Mesenteric fat pad (tissue), 1 donor: Measurements from ENCODE around the gene RAD51. TPM values are rescaled to one million over a fixed set of nuclear protein-coding genes. Genes with fewer than 3 reads are reported as not detected.

Experiments used
- DNase-seq: peaks from one replicate; pipeline ENCODE4 v3.0.0-alpha.2; 2020; ENCODE audit warnings: low spot score
- total RNA-seq: library from RNA; stranded (reverse); fragmentation: NEBNext Ultra II Directional; extraction: Animal tissue kit (Norgen Biotek cat#: 25700); gene quantifications from one replicate; pipeline ENCODE4 v1.2.1, GENCODE V29; 2021
- donor health status: DM: yes; HTN: yes; CAD: no.

The RAD51 gene
- total RNA-seq, 1 donor from 2014 or later = 0.32 TPM

DNA sequence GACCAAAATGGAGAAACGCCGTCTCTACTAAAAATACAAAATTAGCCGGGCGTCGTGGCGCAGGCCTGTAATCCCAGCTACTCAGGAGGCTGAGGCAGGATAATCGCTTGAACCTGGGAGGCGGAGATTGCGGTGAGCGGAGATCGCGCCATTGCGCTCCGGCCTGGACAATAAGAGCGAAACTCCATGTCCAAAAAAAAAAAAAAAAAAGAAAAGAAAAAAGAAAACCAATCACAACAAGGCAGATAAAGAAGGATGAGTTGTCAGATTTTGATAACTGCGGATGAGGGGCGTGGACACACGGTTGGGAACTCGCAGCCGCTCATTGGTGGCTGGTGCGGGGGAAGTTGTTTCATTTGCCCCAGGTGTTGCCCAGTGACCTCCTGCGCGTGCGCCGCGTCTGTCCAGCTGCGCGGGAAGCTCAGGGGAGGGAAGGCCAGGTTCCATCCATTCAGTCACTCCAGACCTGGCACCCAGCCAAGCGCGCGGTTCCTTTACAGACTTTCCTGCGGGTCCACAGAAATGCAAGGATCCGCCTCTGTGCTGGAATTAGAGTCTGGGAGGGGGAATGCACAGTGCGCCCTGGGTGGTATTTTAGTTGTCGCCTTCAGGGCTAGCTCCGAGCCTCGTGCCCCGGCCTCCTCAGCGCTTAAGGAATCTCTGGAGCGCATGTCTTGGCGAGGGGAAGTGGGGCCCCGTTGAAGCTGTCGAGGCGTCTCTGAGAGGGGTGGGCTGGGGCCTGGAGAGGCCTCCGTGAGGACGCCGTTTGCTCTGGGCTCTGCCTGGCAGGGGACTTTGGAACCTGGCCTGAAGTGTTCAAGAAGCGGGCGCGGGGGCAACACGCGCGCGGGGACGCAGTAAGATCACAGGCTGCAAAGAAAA, 68.2 kb downstream of the RAD51 start:
- DNase-seq = peak; percentile 92

DNA sequence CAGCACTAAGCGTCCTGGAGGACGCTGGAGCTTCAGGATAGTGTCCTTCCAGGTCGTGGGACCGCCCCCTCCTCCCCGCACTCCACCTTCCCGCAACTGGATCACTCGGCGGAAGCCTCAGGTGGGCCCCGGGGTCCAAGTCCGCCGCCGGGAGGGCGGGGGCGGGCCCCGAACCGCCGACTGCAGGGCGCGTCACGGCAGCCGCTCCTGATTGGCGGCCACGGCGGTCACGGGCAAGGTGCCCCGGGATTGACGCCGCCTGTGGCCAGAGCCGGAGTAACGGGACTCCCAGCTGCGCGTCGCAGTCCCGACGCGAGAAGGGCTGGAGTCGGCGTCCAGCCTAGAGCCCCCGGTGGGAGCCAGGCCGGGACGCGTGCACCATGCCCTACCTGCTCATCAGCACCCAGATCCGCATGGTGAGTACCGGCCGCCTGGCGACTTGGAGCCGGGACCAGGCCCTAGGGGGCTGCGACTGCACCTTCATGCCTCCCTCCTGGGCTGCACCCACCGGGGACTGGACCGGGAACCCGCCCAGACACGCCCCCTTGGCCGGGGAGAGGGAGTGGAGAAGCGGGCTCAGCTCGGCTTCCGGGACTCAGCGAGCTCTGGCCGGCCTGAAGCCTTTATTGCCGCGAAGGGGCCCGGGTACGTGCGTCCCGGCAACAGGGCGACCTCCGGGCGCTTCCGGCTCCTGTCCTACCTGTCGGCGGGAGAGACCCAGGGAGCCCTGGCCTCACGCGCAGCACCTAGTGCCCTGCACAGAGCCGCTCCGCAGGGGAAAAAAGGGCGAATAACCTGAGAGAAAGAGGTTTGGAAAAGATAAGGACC, 69.0 kb downstream of the RAD51 start, which contains the start of gene GCHFR:
Gene GCHFR, plus strand, starts transcription at position 268 of the 828 bp plus-strand sequence. Its CDS starts 113 bp downstream, at position 381.
- DNase-seq = peak; percentile 94

DNA sequence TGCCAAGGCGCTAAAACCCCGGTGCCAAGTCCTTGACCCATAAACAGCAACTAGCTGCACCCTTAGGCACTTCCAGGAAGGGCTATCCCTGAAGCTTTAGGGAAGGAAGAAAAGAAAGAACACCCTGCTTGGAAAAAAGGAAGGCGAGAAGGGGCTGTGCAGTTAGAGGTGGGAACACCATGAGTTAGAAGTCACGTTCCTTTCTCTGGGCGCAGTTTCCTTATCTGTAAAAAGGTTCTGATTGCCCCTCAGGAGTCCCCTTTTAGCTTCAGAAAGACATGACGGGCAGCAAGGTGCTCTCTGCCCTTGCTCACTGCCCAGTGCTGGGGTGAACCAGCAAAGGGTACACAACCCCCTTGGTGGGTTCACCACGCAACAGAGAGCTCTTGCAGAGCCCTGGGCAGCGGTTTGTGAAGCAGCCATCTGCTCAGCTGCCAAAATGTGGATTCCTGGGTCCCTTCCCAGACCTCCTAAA, 69.7 kb downstream of the RAD51 start:
- DNase-seq = no peak

DNA sequence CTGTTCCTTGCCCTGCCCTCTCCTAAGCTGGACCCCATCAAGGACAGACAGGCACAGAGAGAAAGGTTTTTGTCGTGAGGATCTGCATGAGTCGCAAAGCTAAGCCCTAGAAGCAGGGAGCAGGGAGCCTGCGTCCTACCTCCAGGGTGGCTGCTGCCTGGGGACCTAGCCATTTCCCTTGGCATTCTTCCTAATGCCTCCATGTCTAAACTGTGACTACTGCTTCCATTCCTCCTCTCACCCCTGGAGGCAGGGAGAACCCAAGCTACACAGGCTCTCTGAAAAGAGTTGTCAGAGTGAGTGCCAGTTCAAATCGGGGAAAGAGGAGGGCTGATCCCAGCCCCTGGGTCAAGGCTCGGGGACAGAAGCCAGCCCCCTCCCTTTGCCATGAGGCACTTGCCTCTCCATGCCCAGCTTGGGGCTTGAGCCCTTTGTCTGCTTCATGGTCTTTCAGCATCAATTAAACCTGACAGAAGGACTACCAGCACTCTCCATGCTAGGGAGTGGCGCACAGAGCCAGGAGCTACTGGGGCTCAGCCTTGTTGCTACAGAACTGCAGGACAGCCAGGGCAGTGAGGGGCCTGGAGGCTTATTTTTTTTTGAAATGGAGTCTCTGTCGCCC, 71.3 kb downstream of the RAD51 start:
- no peak for DNase-seq

DNA sequence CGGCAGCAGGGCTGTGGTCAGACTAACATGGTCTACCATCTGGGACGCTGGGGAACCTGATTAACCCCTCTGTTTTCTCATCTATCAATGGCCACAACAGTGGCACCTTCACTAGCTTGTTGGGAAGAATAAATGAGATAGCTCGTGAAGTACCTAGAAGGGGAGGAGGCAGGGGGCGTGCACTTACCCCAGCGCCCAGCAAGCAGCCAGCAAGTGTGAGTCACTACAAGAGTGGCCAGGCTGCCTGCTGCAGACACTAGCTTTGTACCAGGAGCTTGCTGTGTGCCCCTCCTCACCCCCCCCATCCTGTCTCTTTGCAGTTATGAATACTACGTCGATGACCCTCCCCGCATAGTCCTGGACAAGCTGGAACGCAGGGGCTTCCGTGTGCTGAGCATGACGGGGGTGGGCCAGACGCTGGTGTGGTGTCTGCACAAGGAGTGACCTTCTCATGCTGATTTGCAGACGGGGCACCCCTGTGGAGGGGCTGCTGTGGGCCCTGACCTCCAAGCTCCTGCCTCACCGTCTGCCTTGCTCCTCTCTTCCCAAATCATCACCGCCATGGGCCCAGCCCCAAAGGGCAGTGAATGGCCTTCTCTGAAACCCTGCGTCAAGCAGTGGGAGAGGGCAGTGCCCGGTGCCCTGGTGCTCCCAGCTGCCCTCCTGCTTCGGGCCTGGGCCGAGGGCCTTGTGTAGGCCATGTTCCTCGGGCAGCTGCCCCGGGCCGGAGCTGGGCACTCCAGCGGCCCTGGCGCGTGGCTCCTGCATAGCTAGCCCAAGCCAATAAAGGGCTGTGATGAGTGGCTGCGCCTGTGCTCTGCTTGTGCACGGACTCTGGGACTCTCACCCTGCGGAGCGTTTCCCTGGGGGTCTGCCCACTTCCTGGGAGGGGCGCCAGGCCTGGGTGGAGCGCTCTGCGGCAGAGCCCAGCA, 72.2 kb downstream of the RAD51 start:
- no peak for DNase-seq

DNA sequence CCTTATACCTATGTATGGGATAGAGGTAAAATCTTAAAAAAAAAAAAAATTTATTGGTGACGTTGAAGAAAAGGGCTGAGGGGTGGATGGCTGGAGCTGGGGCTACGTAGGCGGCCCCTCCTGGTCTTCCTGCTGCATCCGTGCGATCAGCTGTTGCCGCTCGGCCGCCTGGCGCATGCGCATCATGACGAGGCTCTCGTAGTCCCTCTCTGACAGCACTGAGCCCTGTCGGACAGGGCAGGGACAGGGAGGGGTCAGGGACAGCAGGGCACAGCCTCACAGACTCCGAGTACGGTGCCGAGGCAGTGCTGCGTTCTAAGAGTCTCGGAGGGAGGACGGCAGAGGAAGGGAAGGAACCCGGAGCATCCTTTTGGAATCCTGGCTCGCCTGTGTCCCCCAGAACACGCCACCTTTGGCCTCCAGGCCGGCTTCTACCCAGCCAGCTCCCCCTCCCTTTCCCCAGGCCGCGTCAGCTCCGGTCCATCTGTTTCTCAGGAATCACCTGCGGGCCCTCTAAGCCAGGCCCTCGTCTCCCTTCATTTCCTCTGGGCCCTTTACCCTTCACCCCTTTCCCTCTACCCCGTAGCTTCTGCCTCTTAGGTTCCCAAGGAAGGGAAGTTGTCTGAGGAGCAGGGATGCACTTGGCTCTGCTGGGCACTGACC, 73.0 kb downstream of the RAD51 start:
- no peak for DNase-seq

DNA sequence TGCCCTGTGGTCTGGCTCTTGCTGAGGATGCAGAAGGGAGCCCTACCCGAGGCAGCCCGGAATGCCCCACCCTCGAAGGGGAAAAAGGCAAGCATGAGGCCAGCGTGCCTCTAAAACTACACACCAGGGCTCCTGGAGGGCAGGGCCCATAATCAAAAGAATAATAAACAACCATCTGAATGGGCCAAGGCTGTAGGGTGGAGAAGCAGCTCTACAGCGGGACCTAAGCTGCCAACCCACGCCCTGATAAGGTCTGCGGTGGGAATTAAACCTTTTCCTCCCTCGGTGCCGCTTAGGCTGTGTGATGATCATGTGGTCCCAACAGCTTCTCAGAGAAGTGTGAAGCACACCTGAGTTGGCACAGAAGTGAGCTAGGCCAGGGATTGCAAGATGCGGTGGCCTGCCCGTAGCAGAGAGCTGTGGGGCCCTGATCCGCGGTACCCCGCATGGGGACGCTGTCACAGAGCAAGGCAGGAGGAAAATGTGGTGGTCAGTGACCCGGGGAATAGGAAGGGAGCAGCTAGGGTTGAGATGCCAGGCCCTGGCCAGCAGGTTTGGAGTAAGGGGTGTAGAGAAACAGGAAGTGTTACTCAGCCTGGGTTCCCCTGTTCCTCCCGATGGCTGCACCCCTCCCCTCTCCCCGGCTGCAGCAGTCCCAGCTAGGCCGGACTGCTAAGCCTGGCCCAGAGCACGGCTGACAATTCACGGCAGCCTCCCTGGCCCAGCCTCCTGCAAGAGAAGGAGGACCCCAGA, 73.7 kb downstream of the RAD51 start:
- DNase-seq = no peak

DNA sequence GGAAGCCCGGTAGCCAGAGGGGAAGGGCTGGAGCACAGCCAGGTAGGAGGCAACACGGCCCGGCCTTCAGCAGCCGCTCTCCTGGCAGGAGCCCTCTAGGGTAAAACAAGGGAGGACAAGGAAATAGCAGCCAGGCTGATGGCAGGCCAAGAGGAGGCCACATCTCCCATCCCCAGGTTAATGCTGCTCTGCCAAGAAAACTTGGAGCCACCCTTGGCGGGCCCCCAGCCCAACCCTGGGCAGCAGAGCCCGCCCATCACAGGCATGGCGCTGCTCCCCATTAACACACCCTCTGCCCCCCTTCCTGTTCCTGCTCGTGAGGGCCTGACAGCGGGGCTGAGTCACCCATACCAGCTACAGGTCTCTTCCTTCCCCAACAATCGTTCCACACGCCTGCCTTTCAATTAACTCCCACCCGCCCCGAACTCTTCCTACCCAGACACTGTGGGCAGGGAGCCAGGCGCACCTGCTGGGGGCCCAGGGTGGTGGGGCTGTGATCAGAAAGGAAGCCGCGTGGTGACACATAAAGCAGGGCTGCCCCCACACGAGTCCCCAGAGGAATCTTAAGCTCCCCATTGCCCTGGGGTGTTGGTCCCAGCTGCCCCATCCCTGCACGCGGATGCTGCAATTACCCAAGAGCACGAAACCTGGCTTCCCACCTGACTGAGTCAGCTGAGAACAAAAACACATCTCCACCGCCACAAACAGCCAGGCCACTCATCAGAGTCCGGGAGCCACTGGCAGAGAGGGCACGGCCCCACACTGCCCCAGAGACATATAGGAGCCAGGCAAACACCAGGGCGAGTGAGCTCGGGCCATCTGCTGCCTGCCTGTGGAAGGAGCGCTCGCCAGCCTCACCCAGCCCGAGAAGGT, 74.5 kb downstream of the RAD51 start, which contains the start of gene C15orf62:
Gene C15orf62, plus strand, starts transcription at position 707 of the 873 bp plus-strand sequence. CDS start 516 bp downstream, outside the sequence.
- DNase-seq = no peak

DNA sequence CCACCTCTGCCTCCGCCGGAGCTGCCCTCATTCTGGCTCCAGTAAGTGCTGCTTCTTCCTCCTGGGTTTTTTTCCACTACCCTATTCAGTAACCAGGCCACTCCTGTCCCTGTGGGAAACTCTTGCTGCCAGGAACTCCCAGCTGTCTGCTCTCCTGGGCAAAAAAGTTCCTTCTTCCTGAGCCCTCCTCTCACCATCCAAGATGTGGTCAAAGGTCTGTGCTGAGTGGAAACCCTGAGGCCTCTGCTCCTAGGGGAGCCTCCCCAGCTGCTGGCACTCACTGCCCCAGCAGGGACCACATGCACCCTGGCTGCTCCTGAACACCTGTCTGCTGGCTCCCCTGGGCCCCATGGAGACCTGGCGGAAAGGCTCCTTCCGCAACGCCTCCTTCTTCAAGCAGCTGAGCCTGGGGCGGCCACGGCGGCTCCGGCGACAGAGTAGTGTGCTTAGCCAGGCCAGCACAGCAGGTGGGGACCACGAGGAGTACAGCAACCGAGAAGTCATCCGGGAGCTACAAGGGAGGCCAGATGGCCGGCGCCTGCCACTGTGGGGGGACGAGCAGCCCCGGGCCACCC, 75.3 kb downstream of the RAD51 start:
- no peak for DNase-seq

DNA sequence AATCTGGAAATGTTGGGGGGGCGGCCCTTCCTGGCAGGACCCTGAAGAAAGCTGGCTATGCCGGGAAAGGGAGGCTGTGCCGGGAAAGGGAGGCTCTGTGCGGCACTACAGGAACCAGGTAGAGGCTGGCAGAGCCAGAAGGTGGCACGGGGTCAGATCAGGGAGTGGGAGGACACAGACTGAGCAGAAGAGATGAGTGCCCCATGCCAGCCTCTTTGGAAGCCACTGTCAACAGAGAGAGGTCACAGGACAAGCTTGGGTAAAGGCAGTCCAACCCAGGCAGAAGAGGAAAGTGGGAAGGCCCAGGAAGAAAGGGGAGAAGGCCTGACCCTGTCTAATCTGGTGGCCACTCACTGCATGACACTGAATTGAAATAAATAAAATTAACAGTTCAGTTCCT, 76.3 kb downstream of the RAD51 start:
- DNase-seq = no peak

DNA sequence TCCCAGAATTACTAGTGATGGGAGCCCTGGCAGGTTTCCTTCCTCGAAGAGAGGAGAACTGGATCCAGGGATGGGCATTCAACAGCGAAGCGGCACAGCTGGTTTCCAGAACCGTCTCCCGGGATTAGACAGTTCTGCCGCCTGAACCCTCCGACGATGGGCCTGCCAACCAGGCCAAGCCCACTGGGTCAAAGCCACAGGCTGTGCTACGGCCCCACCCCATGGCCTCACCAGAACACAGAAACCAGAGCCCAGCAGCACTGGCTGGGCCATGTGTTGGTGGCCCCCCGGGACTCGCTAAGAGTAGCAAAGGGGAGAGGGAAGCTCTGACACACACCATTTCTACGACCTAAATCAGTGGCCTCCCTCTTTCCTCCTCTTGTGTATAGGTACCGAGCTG, 77.0 kb downstream of the RAD51 start:
- no peak for DNase-seq

DNA sequence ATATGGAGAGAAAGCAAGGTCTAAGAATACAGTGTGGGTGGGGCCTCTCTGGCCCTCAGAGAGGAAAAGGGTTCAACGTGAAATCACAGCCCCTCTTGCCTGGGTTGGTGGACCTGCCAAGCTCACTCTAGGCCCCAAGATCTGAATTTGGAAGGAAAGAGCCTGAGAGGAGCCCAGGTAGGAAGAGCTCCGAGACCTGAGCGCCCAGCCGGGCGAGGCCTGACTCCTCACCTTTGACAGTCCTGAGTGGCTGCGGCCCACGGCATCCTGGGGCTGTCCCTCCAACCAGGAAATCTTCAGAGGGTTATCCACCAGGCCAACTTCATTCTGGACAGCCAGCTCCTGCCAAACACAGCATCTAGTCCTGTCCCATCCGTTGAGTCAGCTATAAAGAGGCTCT, 78.5 kb downstream of the RAD51 start:
- no peak for DNase-seq

DNA sequence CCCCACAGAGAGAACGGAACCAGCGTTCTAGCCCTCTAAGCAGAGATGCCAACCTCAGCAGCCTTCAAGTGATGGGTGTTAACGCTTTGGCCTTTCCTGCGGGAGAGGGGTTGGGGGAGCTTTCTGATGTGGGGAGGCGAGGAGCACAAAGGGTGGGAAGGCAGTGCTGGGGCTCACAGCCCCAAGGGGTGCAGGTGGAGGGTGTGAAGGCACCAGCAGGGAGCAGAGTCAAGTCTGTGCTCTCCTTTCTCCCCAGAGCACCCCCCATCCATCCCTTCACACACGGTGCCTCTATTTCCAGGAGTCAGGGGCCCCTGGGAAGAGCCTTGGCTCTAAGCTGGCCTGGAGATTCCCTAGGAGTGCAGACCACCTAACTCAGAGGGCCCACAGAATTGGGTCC, 78.9 kb downstream of the RAD51 start:
- DNase-seq = no peak

DNA sequence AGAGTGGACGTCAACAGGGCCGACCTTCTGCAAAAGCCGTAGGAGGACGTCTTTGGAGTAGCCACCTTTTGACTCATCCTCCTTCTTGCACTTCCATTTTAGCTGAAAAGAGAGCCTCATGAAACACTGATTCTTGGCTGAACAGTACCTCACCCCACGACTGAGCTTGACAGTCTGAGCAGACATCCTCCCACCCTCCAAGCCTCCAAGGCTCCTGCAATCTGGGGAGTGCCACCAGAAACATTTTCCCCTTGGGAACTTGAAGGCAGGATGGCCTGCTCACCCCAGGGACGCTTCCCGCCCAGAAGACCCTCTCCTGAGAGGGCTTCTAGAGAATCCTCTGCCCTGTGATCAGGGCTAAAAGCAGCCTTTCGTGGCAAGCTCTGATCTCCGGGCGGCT, 80.0 kb downstream of the RAD51 start:
- DNase-seq = no peak

DNA sequence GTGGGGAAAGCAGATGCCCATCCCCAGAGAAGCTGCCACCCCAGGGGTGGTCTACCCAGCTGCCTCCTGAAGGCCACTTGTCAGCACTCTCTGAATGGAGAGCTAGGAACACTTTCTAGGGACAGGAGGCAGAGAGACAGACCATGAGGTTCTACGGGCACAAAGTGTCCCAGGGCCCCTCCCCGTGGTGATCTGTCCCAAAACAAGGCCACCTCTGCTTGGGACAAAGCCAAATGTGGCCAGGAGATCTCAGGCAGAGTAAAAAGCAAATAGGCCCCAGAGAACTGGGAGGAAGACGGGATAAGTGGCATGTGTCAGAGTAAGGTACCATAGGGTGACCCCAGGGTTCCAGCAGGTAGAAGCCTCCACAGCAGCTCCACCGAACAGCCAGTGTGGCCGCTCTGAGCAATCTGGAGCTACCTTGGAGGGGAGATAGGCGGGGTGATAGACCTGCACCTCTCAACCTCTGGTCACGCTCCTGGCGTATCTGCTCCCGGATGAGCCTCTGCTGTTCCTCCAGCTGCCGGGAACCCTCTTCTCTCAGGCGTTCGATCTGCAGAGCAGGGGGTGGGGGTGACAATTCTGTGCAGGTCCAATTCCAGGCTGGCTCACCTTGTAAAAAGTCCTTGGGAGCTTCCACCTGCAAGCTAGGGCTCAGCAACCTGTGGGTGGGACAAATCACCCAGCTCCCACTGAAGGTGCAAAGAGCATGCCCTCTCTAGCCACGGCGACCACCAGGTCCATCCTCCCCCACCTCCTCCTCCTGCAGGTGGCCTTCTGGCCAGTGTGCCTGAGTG, 81.0 kb downstream of the RAD51 start:
- DNase-seq = no peak

DNA sequence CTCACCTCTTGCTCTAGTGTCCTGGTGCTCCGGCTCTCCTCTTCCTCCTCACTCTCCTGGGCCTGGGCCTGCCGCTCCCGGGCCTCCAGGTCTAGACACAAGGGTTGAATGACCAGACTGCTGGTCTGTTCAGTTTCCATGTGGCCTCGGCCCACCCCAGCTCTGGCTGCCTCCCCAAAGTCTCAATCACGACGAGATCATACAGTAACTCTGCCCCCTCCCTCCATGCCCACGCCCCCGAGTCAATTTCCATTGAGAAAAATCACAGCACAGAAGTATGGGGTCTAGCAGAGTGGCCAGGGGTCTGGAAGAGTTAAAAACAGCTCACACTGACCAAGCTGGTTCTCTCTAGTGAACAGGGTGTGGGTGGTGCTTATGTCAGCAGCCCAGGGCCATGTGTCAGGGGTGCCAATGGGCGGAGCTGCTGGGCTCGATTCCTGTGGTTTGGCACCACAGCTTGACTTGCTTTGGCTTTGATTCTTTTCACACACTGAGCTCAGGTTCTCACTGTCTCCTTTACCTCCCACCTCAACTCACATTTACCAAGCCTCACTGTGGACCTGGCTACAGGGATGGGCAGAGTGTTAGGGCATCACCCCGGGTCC, 81.7 kb downstream of the RAD51 start:
- DNase-seq = no peak
